Tibial nerve (tissue), 3 donors: ENCODE measurements around the gene C11orf97.

Experiments
- CTCF ChIP-seq, 5 experiments: fragments of 200-600 bp in 3 of 5; fragments of 450-650 bp in 2 of 5; sonication (generic) in 3 of 5; IDR thresholded peaks; one replicate each; pipeline ENCODE4 v1.5.1; 2016 to 2019; ENCODE audit warnings: antibody characterized with exemption in 5 of 5, mild to moderate bottlenecking in 3 of 5, moderate library complexity in 2 of 5
- POLR2A ChIP-seq, 2 donors: fragments of 450-650 bp; IDR thresholded peaks; one replicate each; pipeline ENCODE4 v1.6.1; 2017; ENCODE audit warnings: antibody characterized with exemption in 2 of 2, mild to moderate bottlenecking in 2 of 2, moderate library complexity in 2 of 2

GRCh38 chr11:94521684-94522083 is 9.4 kb downstream of the C11orf97 start:
- no peak for TF ChIP-seq CTCF (IDR thresholded peaks at IDR 0.05)
- TF ChIP-seq POLR2A (IDR thresholded peaks at IDR 0.05): no peak
